Measurements from ENCODE around the gene C1orf159.

DNA sequence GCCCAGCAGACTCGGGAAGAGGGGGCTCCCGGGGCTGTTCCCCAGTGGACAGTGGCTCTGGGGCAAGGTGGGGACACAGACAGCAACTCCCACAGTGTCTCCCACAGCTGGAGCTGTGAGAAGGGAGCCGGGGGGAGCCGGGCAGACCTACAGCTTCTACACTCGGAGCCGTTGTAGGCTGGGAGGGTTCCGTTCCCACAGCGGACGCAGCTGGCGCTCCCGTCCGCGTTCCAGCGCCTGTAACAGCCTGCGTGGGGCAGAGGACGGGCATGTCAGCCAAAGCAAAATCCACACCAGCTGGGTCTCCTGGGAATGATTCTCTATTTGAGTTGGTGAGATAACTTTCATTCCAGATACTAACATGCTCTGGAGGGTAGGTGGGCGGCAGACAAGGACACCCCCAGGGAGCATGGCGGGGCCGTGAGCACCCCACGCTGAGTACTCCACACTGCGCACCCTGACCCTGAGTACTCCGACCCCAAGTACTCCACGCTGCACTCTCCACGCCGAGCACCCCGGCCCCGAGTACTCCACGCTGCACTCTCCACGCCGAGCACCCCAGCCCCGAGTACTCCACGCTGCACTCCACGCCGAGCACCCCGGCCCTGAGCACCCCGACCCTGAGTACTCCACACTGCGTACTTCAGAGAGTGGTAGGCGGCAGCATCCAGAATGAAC, 28.4 kb downstream of the C1orf159 start:
- no peak for TF ChIP-seq POLR2A (IDR thresholded peaks at IDR 0.05; ENCODE audit: low read length)
- no peak for TF ChIP-seq GATA1 (IDR thresholded peaks at IDR 0.05; ENCODE audit: low read depth, low read length)

Measured in erythroblast (primary cell).